ENCODE data around the gene B4GALT6.
"Not testable (repeated sequence)": the region's sequence is repeated elsewhere in the genome, so short reads cannot be mapped to it uniquely, and the experiment has no call there.

Gene B4GALT6, protein sequence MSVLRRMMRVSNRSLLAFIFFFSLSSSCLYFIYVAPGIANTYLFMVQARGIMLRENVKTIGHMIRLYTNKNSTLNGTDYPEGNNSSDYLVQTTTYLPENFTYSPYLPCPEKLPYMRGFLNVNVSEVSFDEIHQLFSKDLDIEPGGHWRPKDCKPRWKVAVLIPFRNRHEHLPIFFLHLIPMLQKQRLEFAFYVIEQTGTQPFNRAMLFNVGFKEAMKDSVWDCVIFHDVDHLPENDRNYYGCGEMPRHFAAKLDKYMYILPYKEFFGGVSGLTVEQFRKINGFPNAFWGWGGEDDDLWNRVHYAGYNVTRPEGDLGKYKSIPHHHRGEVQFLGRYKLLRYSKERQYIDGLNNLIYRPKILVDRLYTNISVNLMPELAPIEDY

DNA sequence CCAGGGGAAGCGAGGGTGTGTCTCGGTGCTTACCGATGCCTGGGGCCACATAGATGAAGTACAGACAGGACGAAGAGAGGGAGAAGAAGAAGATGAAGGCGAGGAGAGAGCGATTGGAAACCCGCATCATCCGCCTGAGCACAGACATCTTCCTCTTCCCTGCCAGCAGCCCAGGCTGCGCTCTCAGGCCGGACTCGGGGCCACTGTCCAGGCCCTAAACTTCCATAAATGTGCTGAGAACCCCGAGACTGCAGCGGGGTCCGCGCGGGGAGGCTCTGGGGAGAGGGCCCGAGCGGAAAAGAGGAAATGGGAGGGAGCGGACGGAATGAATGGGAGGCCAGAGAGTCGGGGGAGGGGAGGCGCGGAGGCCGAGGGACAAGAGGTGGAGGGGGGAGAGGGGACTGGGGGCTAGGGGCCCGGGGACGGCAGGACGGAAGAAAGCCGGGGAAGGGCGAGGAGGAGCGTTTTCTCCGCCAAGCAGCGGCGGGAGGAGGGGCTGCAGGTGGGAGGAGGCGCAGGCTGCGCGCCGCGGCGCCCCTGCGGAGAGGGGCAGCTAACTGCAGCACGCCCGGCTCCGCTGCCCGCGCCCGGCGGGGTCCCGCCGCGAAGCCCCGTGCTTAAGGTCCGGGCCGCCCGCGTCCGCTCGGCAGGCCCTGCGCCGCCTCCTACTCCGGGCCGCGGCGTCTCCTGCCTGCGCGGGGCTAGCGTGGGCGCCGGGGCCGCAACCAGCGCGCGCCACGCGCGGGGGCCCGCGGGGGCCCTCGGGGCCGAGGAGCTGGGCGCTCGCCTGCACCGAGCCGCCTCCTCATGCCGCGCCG is at the start of gene B4GALT6:
B4GALT6 (minus strand) TSS at position 303 of the 818 bp plus-strand sequence; CDS start at position 148, 155 bp downstream.
- in situ Hi-C loops (cut with MboI; ENCODE audit: low sequenced_read_pairs) = no loop called here

DNA sequence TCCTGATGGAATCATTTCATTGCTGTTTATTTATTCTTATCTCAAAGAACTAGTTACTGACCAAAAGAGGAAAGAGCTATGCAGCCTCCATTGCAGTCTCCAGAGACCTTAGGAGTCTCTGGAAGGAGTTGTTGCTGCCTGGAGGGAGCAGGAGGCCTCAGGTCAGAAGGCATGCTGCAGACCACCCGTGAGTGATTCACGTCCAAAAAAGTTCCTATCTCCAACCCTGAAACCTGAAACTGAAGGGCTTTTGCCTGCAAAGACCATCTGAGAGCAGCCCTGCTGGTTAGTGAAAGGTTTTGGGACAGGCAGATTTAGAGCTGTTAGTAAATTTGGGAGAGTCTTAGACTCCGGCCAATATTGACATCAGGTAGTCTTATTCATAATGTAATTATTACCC is 47.2 kb upstream of the B4GALT6 start:
- in situ Hi-C loops (cut with MboI; ENCODE audit: low sequenced_read_pairs) = no loop called here

DNA sequence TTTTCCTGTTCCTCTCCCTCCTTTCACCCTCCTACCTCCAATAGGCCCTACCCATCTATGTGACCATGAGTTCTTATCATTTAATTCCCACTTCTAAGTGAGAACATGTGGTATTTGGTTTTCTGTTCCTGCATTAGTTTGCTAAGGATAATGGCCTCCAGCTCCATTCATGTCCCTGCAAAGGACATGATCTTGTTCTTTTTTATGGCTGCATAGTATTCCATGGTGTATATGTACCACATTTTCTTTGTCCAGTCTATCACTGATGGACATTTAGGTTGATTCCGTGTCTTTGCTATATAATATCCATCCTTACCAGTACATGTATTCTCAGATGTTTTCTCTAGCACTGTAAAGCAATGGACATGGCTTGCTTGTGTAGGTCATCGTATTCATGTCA is 44.8 kb upstream of the B4GALT6 start:
- in situ Hi-C loops (cut with MboI; ENCODE audit: low sequenced_read_pairs) = not testable (repeated sequence)

DNA sequence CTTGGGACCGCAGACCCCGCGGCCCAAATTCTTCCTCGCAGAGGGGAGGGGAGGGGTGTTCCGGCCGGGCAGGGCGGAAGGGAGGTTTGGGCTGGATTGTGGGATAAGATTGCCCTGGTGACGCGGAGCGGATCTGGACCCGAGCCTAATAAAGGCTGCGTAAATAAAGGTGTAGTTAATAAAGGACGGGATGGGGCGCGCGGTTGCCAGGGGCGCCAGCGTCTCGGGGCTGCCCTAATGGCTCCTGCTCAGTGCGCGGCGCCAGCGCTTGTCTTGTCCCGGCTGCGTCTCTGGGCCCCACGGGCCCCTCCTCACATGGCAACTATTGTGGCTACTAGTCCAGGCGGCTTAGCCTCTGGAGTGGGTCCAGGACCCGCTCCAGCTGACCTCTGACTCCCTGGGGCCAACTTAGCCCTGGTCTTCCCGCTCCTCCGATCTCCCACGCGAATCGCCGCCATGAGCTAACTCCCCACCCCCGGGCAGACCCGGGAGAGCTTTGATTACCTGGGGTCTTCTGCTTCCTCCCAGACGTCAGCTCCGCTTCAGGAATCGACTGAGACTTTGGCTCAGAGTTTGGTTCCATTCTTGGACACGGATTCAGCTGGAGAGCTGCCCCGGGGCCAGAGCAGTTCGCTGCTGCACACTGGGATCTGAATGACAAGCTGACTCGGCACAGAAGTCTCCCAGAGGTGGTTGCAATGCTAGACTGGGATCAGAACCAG is 39.8 kb upstream of the B4GALT6 start:
- in situ Hi-C loops (cut with MboI; ENCODE audit: low sequenced_read_pairs) = no loop called here

DNA sequence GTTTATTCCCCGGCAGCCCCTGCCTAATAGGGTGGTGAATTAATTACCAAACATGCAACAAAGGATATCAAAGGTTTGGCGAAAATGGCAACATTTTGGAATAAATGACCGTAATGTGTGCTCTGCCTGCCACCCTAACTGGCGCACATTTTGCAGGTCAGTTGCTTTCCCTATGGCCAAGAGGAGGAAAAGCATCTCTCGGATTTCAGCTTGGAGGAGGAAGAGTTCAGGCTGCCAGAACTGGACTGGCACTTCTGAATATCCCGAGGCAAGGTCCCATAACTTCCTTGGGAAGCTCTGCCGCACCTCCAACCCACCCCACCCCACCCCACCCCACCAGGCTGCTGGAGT is 39.2 kb upstream of the B4GALT6 start:
- in situ Hi-C loops (cut with MboI; ENCODE audit: low sequenced_read_pairs) = no loop called here

DNA sequence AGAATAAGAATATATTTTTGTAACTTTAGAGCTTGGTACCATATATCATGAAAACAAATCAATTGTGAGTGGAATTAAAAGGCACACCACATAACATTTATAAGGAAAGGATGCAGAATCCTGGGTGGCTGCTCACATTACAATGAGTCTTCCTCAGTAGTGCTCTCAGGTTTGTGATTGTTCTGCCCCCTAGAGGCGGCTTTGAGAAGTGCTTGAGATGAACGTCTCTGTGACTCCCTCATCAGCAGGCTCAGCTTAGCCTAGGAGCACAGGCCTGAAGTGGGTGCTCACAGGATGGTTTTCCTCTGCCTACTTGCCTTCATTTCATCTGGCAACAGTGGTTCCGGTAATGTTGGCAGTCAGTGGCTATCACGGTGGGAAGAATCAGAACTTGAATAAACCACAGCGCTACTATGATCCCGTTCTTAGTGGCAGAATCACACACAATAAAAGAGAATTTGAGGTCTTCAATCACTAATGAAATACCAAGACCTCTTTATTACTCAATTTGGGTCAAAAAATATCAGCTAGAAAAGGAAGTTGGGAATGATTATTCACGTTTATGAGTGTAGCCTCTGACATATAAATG is 38.1 kb upstream of the B4GALT6 start:
- in situ Hi-C loops (cut with MboI; ENCODE audit: low sequenced_read_pairs) = no loop called here

DNA sequence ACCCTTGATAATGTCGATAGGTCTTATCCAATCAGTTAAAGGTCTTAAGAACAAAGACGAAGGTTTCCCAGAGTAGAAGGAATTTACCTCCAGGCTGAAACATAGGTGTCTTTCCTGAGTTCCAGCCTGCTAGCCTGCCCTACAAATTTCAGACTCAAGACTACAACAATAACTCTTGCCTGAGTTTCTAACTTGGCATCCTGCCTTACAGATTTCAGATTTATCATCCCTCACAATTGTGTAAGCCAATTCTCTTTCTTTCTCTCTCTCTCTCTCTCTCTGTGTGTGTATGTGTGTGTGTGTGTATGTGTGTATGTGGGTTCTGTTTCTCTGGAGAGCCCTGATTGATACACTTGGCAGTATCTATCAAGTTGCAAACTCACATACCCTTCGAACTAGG is 37.2 kb upstream of the B4GALT6 start:
- in situ Hi-C loops (cut with MboI; ENCODE audit: low sequenced_read_pairs) = no loop called here

DNA sequence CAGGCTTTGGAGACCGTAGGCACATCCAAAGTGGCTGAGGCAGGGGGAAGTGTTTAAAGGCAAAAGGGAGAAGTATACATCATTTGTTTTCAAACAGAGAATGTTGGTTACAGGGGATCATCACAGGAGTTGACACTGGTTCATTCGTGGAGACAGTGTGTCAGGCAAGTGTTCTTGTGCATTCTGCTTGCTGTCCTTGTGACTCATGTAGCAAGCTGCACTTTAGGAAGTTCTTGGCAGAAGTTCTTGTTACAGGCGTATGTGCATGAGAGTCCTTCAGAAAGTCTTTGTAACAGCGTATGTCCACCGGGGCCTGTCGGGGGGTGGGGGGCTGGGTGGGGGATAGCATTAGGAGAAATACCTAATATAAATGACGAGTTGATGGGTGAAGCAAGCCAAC is 36.5 kb upstream of the B4GALT6 start:
- in situ Hi-C loops (cut with MboI; ENCODE audit: low sequenced_read_pairs) = no loop called here

DNA sequence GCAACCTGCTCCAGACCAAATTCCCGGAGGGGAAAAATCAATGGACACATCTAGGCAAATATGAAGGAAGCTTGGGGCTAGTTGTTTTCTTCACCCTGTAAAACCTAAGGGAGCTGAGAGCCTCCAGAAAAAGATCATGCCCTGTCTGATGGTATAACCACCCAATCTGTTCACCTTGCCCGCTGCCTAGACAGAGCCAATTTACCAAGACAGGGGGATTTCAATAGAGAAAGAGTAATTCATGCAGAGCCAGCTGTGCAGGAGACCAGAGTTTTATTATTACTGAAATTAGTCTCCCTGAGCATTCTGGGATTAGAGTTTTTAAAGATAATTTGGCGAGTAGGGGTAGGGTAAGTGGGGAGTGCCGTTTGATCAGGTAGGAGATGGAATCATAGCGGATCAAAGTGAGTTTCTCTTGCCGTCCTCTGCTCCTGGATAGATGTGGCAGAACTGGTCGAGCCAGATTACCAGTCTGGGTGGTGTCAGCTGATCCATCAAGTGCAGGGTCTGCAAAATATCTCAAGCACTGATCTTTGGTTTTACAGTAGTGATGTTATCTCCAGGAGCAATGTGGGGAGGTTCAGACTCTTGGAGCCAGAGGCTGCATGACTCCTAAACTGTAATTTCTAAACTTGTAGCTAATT is 35.1 kb upstream of the B4GALT6 start:
- in situ Hi-C loops (cut with MboI; ENCODE audit: low sequenced_read_pairs) = no loop called here

DNA sequence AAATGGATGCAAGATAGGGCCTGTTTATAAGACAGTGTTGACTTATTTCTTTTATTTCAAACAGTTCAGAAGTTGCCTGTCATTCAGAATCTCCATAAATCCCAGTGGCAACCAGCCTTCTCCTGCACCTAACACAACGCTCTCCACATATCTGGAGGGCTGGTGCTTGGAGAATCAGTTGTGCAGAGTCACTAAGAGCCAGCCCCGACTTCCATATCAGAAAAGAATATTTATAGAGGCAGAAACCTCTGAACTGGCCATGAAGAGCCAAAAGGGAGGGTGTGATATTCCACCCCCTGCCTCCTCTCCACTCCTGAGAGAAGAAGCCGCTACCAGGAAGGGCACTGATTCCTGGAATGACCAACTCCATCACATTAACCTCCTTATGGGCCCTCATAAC is 34.0 kb upstream of the B4GALT6 start:
- in situ Hi-C loops (cut with MboI; ENCODE audit: low sequenced_read_pairs) = no loop called here

DNA sequence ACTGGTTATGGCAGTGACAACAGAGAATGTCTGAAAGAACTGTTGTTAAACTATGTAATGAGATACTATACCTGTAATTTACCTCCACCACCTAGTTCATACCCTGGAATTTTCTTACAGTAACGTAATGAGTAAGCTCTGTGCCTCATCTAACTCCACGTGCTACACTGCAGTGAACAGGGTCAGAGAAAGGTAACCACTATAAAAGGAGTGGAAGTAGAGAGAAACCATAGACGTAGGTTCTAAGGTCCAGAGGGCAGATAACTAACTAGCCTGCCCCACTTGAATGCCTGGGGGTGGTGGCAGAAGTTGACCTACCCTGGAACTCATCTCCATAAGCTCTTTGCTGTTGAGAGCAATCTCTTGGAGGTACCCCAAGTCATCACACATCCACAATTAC is 32.0 kb upstream of the B4GALT6 start:
- in situ Hi-C loops (cut with MboI; ENCODE audit: low sequenced_read_pairs) = no loop called here

DNA sequence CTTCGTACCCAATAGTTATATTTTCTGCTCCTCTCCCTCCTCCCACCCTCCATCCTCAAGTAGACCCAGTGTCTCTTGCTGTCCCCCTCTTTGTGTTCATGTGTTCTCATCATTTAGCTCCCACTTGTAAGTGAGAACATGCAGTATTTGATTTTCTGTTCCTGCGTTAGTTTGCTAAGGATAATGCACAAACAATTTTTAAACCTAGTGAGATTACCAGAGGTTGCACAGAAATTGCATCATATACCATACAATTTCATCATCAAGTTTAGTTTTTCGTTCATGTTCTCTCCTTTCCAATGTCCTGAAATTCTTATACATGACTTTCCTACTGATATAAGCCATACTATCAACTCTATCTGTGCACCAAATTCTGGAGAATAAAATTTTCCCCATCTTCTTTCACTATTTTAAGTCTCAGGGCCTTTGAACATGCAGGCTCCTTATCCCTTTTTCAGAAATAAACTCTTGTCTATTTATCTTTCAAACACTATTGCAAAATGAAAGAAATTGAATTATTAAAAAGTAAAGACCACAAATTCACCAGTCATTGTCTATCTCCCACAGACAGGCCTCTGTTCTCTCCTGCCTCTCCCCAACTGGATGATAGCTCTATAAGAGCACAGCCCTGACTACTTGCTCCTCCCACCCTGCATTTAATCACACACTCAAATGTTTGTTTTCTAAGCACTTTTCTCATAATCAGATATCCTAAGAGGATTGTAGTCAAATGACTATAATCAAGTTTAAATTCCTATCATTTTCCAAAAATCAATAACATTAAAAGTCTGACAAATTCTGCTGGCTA is 27.2 kb upstream of the B4GALT6 start:
- in situ Hi-C loops (cut with MboI; ENCODE audit: low sequenced_read_pairs) = no loop called here

DNA sequence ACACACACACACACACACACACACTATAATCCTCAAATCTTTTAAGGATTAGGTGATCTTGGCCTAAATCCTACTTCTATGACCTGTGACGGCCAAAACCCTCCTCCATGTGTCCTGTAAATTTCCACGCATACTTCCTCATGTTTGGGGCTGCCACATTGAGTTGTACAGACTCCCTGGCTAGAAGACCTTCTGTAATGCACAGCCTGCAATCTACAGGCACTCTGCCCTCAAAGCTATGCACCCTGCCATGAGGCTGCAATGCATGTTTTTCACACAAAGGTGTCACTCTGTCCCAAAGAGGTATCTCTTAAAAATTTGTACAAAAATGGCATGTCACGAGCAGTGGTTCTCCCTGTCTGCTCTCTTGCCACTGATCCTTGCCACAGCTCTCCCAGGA is 26.4 kb upstream of the B4GALT6 start:
- in situ Hi-C loops (cut with MboI; ENCODE audit: low sequenced_read_pairs) = no loop called here

DNA sequence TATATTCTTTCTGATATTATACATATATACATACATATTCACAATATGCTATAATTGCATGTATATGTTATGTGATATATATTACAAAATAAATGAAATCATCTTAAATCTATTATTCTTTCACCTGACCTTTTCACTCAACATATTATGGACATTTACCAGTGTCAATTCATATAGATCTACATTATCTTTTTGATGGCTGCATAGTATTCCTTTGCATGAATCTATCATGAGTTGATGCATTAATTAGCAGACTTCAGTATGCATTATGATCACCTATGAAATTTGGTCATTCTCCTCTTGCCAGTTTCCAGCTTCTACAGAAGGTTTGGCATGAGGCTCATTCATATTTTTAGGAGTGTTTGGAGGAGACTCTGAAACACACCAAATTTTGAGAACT is 23.4 kb upstream of the B4GALT6 start:
- in situ Hi-C loops (cut with MboI; ENCODE audit: low sequenced_read_pairs) = no loop called here

DNA sequence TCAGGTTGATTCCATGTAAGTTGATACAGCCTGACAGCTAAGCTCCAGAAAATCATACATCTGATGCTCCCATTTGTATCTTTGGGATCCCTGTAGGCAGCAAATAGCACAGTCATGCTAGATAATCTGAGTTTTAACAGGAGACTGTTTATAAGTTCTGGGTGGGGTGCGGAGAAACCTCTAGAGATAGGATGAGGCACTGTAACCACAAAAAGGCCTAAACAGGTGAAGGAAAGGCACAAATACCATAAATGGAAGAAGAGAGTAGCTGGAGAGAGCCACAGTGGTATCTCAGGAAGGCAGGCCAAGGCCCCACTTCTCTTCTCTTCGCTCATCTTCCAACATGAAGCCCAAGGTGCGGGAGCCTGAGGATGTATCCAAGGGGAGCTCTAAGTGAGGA is 18.1 kb upstream of the B4GALT6 start:
- in situ Hi-C loops (cut with MboI; ENCODE audit: low sequenced_read_pairs) = no loop called here

DNA sequence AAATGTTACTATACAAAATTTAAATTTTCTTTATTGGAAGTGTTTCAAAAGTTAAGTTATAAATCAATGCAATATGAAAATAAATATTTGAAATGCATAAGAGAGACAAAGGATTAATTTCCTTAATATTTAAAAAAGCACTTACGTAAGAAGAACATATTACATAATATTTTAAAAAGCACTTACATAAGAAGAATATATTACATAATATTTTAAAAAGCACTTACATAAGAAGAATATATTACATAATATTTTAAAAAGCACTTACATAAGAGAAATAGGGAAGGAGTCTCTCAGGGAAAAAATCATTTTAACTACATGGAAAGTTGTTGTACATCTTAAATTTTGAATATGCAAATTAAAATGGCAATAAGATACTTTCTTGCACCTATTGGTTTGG is 17.4 kb upstream of the B4GALT6 start:
- in situ Hi-C loops (cut with MboI; ENCODE audit: low sequenced_read_pairs) = no loop called here

DNA sequence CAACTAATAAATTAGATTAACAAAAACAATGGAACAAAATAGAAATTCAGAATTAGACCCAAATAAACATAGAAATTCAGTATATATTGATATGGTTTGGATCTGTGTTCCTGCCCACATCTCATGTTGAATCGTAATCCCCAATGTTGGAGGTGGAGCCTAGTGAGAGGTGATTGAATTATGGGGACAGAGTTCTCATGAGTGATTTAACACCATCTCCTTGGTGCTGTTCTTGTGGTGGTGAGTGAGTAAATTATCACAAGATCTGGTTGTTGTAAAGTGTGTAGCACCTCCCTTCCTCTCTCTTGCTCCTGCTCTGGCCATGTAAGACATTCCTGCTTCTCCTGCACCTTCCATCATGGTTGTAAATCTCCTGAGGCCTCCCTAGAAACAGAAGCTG is 16.6 kb upstream of the B4GALT6 start:
- in situ Hi-C loops (cut with MboI; ENCODE audit: low sequenced_read_pairs) = no loop called here

DNA sequence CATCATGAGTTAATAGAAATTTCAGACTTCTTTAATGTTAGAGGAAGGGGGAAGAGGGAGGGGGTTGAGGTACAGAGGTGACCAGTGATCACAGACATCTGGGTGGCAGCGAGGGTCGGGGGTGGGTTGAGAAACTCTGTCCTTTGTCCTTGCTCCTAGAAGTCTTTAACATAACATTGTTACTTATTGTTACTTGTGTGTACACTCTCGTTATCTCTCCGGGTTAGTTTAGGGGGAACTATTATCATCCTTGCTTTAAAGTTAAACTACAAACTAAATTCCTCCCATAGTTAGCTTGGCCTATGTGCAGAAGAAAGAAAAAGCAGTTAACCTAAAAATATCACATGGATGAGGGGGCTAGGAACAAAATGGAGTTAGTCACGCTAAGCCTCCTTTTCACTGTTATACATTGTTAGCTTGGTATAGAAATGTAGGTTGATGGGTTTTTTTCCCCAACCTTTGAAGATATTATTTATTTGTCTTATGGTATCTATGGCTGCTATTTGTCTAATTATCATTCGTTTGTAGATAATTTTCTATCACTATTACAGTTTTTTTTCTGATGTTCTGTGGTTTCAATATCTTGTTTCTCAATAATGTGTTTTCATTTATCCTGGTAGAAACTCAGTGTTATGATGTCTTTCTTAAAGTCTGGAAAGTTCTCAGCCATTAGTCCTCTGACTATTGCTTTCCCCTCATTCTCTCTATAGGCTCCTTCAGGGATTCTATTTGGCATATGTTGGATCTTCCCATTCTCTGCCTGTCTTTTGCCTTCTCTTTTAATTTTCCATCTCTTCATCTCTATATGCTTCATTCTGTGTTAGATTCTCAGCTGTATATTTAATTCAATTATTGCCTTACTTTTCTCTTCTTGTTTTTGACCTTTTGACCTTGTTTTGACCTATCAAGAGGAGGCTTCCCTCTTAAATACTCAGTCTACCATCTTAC is 13.2 kb upstream of the B4GALT6 start:
- in situ Hi-C loops (cut with MboI; ENCODE audit: low sequenced_read_pairs) = no loop called here

DNA sequence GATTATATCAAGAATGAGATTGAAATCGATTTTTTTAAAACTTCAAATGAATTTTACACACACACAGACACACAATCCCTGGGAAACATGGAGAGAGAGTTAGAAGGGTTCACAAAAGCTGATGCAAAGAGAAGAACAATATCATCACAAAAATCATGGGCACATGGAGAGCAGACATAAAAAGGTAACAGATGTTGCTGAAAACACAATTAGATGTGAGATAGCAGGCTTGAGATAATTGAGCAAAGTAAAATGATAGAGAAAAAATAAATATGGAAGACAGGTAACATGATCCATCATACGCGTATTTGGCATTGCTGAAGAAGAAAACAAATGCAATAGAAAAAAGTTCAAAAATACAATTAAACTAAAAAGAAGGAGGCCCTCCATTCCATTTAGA is 11.6 kb upstream of the B4GALT6 start:
- in situ Hi-C loops (cut with MboI; ENCODE audit: low sequenced_read_pairs) = no loop called here

Measured in hTERT RPE-1 (cell line).